ENCODE measurements around the gene LPP.
"Not testable (repeated sequence)": the region's sequence is repeated elsewhere in the genome, so short reads cannot be mapped to it uniquely, and the experiment has no call there.

LPP gene

GRCh38 chr3:188692700-188693099 lies 538.7 kb downstream of the LPP start:
- DNase-seq (ENCODE audit: low read depth in 1 of 2, low spot score in 1 of 2), result no peak

DNA sequence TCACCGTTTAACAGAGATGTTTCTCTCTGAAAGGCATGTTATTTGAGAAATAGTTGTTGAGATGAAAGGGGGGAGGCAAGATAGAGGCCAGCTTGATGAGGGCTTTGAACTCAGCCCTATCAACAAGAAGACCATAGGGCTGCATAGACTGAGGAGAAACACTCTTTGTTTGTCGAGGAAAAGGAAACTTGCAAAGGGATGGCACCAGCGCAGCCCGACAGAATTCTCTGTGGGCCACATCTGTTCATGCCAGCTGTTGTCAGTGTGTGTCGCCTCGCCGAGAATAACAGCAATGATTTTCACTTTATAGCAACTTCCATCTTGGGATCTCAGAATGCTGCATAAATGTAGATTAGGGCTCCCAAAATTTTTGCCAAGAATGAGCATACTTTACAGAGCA lies 539.5 kb downstream of the LPP start:
- DNase-seq (ENCODE audit: low read depth in 1 of 2, low spot score in 1 of 2), result no peak

DNA sequence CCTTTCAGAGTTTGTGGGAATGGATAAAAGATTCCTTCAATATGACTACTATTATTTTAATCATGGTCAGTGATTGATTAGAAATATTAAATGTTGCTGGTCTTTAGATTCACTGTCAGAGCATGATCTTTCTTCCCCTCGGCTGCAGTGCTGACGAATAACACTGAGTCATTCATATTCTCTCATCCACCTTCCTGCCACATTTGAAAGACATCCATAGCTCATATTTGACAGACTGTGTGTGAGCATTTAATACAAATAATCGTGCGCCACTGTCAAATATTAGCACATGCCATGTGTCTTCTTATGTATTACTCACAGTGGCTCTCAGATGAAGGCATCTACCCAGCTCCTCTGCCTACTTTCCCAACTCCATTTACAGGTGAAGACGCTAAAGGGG lies 541.3 kb downstream of the LPP start:
- DNase-seq (ENCODE audit: low read depth in 1 of 2, low spot score in 1 of 2), result no peak

DNA sequence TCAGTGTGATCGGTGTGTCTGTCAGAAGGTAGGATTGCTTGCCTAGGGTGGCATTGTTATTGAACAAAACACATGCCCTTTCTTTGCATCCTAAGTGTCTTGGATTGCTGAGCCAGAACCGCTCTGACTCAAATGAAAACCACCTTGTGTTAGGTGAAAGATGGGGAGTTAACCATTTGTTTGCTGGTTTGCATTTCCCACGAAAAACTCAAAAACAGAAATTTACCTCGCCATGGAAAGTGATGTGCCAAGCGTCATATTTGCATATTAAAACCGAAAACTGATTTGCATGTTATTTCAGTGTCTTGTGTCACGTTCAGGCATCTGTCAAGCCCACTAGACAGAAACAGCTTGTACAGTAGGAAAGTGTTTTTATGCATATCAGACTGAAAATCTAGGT lies 543.2 kb downstream of the LPP start:
- DNase-seq (ENCODE audit: low read depth in 1 of 2, low spot score in 1 of 2), result no peak

GRCh38 chr3:188698436-188698835 lies 544.5 kb downstream of the LPP start:
- no peak for DNase-seq (ENCODE audit: low read depth in 1 of 2, low spot score in 1 of 2)

DNA sequence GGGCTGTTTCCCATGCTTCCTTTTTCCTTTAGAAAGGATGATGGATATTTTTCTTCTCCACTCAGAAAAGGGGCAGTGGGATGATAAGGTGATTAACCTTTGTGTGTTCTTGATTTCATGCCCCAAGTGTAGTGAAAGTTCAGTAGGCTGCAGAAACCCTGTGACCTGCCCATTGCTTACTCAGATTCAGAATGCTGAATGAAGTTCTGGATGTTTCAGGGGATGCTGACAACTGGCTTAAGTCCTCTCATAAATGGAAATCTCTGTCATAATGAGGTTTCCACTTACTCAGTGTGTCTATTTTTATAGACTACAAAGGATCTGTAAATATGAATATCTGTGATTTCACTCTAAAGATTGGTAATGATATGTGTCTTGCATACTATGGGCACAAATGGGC lies 546.5 kb downstream of the LPP start:
- no peak for DNase-seq (ENCODE audit: low read depth in 1 of 2, low spot score in 1 of 2)

GRCh38 chr3:188700918-188701317 lies 547.0 kb downstream of the LPP start:
- no peak for DNase-seq (ENCODE audit: low read depth in 1 of 2, low spot score in 1 of 2)

- no peak for DNase-seq (ENCODE audit: low read depth in 1 of 2, low spot score in 1 of 2)
Measured at GRCh38 chr3:188701485-188701969, 547.6 kb downstream of the LPP start.

DNA sequence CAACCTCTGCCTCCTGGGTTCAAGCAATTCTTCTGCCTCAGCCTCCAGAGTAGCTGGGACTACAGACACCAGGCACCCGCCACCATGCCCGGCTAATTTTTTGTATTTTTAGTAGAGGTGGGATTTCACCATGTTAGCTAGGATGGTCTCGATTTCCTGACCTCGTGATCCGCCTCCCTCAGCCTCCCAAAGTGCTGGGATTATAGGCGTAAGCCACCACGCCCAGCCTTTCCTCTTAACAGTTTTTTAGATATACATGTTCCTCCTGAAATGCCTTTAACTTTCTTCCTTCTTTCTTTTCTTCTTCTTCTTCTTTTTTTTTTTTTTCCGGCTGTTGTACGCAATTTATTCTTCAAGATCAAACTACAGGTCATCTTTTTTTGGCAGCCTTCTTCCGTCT lies 548.1 kb downstream of the LPP start:
- not testable (repeated sequence) for DNase-seq (ENCODE audit: low read depth in 1 of 2, low spot score in 1 of 2)

DNA sequence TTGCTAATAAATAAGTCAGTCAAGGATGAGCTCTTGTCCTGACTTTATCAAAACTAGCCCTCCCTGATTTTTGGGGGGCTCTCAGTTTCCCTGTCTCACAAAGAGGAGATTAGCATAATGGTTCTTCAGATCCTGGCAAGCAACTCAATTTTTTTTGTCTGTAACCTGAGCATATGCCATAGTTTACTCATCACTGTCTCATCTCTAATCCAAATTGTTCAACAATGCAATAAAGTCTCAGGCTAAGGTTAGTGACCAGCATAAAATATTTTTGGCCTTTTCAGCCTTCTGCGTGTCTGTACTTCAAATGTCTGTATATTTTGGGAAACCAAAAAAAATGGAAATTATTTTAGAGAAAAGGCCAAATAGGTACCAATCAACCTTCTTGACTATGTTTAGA lies 552.2 kb downstream of the LPP start:
- no peak for DNase-seq (ENCODE audit: low read depth in 1 of 2, low spot score in 1 of 2)

GRCh38 chr3:188706599-188706998 lies 552.6 kb downstream of the LPP start:
- DNase-seq (ENCODE audit: low read depth in 1 of 2, low spot score in 1 of 2), result no peak

GRCh38 chr3:188707381-188708288 lies 553.7 kb downstream of the LPP start:
- DNase-seq (ENCODE audit: low read depth in 1 of 2, low spot score in 1 of 2), result no peak

GRCh38 chr3:188711881-188712247 lies 557.9 kb downstream of the LPP start:
- DNase-seq (ENCODE audit: low read depth in 1 of 2, low spot score in 1 of 2), result no peak

DNA sequence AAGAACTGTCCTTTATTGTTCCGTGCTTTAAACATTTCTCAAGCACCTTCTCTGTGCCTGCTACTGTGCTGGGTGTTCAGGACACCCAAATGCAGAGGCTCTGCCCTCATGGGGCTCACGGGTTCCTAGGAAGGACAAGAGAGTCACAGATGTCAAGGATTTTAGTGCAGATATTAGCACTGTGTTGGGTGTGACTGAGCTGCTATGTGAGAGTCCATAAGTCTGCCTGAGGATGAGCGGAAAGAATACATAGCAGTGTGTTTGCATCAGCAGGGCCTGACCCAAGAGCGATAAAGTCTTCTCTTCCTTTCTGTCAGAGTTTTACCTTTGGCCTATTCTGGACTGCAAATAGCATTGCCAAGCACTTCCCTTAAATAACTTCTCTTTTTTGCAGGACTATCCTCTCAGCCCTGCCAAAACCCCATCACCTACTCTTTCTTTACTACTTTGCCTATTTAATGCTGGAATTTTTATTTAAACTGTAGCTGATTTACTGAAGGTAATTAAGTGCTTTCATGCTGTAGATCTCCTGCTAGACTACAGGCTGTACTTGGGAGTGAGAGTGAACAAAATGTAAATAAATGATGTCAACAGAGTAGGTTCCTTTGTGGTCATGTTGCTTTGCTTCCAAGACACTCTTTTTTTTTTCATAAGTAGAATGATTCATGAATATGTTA lies 558.4 kb downstream of the LPP start:
- no peak for DNase-seq (ENCODE audit: low read depth in 1 of 2, low spot score in 1 of 2)

DNA sequence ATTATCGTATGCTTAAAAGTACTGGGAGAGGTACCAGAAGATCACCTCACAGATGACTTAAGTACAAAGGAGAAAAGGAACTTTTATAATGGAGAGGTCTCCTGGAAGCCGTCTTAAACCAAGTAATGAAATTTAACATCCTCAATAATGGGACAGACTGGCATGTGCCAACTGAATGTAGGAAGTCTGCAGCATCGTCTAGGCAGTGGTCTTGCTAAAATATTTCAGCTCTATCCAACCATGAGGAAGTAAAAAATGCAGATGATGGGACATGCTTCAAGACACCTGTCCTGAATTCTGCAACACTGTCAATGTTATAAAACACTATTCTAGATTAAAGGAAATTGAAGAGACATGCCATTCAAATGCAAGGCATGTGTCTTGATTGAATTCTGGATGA lies 559.0 kb downstream of the LPP start:
- no peak for DNase-seq (ENCODE audit: low read depth in 1 of 2, low spot score in 1 of 2)

DNA sequence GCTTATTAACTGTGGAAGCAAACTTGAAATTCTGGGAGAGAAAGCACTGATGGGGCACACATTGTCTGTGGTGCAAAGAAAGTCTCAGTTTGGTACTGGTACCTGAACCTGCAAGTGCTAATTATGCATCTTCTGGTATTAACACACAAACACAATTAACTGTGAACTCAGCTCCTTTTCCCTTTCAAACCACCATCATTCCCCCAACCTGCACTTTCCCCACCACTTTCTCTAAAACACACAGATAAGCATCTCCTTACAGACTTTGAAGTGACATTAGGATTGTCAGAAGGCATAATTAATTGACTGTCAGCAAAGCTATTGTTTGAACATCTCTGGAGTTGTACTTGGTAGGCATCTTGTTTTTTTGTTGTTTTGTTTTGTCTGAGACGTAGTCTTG lies 565.6 kb downstream of the LPP start:
- no peak for DNase-seq (ENCODE audit: low read depth in 1 of 2, low spot score in 1 of 2)

DNA sequence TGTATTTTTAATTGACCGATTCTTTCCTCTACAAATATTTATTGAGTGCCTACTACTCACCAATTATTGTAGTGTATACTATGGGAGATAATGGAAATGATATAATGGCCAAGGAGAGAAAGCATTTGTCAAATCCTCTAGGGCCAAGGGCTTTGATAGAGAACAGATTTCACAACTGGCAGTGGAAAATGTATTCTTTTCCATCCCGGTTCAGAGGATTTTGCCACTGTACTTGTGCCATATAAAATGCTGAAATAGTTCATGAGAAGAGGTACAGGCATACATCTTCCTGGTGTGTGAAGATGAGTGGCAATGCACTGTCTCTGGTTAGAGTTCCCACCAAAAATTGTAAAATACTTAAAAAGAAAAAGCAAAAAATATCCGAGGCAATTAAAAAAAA lies 566.3 kb downstream of the LPP start:
- DNase-seq (ENCODE audit: low read depth in 1 of 2, low spot score in 1 of 2), result no peak

- no peak for DNase-seq (ENCODE audit: low read depth in 1 of 2, low spot score in 1 of 2)
Measured at GRCh38 chr3:188720636-188721035, 566.7 kb downstream of the LPP start.

GRCh38 chr3:188721312-188721711 lies 567.4 kb downstream of the LPP start:
- no peak for DNase-seq (ENCODE audit: low read depth in 1 of 2, low spot score in 1 of 2)

DNA sequence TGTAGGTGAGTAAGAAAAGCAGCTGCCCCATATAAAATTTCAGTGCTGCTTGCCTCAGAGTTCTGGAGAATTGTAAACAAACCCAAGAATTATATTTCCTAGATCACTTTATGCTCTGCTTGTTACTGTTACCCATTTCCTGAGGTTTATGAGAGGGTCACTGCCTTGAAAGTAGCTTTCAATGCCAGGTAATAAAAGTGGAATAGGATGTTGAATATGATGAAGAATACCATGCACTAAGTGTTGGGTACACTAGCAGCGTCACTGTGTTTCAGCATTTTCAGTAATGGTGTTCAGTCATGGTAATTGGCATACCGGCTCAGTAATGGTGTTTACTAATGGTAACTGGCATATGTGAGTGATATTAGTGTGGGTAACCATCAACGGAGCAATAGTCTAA lies 568.0 kb downstream of the LPP start:
- no peak for DNase-seq (ENCODE audit: low read depth in 1 of 2, low spot score in 1 of 2)

GRCh38 chr3:188722963-188723362 lies 569.0 kb downstream of the LPP start:
- no peak for DNase-seq (ENCODE audit: low read depth in 1 of 2, low spot score in 1 of 2)

DNA sequence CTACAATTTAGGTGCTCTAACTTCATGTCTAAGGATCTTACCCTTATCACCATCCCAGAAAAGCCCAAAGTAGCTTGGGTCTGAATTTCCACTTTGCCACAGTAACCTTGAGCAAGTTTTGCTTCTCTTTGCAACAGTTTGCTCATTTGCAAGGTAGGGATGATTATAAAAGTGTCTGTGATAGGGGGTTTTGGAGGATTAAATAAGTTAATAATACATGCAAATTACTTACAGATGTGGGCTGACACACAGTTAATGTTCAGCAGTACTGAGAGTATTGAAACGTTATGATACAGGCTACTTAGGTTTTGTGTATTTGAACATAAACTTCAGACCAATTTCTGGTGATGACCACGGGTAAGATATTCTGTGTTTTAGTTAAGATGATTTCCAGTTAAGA lies 573.1 kb downstream of the LPP start:
- DNase-seq (ENCODE audit: low read depth in 1 of 2, low spot score in 1 of 2), result no peak

Data from stimulated activated CD4-positive, alpha-beta T cell treated with anti-CD3 and anti-CD28 coated beads, Interleukin-15, amount 100 ng/mL, for 1 hour (primary cell).